Measurements from ENCODE around the gene ANKS1B.

- TF ChIP-seq CTCF (IDR thresholded peaks at IDR 0.05; ENCODE audit: insufficient read depth, low read depth, low read length) (no peak), EZH2 (IDR thresholded peaks at IDR 0.05; ENCODE audit: insufficient read depth, low read length) (no peak)
Measured at GRCh38 chr12:99861731-99862130, 123.0 kb downstream of the ANKS1B start.
